COLO668 (cell line): ENCODE results near the gene TACSTD2.
"Not testable (repeated sequence)": the region's sequence is repeated elsewhere in the genome, so short reads cannot be mapped to it uniquely, and the experiment has no call there.

Source experiments
- DNase-seq: peaks from one replicate; lab custom pipeline; 2025; ENCODE audit not compliant: unreplicated experiment; lab: John Stamatoyannopoulos, UW

The TACSTD2 gene

GRCh38 chr1:58568271-58568860, 8.7 kb downstream of the TACSTD2 start:
- DNase-seq: no peak

GRCh38 chr1:58566339-58566738, 10.7 kb downstream of the TACSTD2 start:
- DNase-seq: no peak

- not testable (repeated sequence) for DNase-seq
Measured at GRCh38 chr1:58563715-58564114, 13.3 kb downstream of the TACSTD2 start.

- DNase-seq: no peak
Measured at GRCh38 chr1:58561633-58562032, 15.4 kb downstream of the TACSTD2 start.

- DNase-seq: no peak
Measured at GRCh38 chr1:58555393-58555792, 21.7 kb downstream of the TACSTD2 start.

- no peak for DNase-seq
Measured at GRCh38 chr1:58551186-58552140, 25.6 kb downstream of the TACSTD2 start.

- not testable (repeated sequence) for DNase-seq
Measured at GRCh38 chr1:58549291-58549690, 27.8 kb downstream of the TACSTD2 start.

- DNase-seq: no peak
Measured at GRCh38 chr1:58548371-58548770, 28.7 kb downstream of the TACSTD2 start.

- DNase-seq: peak; percentile 100
Measured at GRCh38 chr1:58546520-58547308, 30.3 kb downstream of the TACSTD2 start, which contains the start of gene OMA1. Gene OMA1, minus strand, starts transcription at chr1:58546726. Its CDS starts 7,432 bp downstream, at chr1:58539294.

- peak; percentile 92 for DNase-seq
Measured at GRCh38 chr1:58545591-58546519, 31.2 kb downstream of the TACSTD2 start.

GRCh38 chr1:58543260-58543659, 33.8 kb downstream of the TACSTD2 start:
- DNase-seq: no peak

- no peak for DNase-seq
Measured at GRCh38 chr1:58539553-58539952, 37.5 kb downstream of the TACSTD2 start.

GRCh38 chr1:58538821-58539220, 38.2 kb downstream of the TACSTD2 start:
- no peak for DNase-seq

- DNase-seq: not testable (repeated sequence)
Measured at GRCh38 chr1:58531842-58532241, 45.2 kb downstream of the TACSTD2 start.

GRCh38 chr1:58529284-58529683, 47.8 kb downstream of the TACSTD2 start:
- DNase-seq: no peak

GRCh38 chr1:58528518-58528917, 48.5 kb downstream of the TACSTD2 start:
- DNase-seq: no peak
